HEK293 (cell line): ENCODE measurements around the gene PTPRH.

Experiments used
- CTCF ChIA-PET: fragments of 350-600 bp; formaldehyde crosslinking; extraction: SDS; loops from one replicate; lab custom pipeline; 2021; ENCODE audit warnings: antibody characterized with exemption; lab: Yijun Ruan, JAX
- POLR2A ChIA-PET: fragments of 300-600 bp; formaldehyde crosslinking; extraction: SDS; loops from one replicate; lab custom pipeline; 2020; ENCODE audit warnings: antibody characterized with exemption, inconsistent platforms; lab: Yijun Ruan, JAX
- H3K27ac ChIP-seq: fragments of 200-500 bp; sonication (Bioruptor generic); 2 replicates; pipeline ENCODE4 v1.5.1; 2014; ENCODE audit warnings: low read depth, low read length, control low read depth, inconsistent platforms; ENCODE audit errors: extremely low read depth
- H3K36me3 ChIP-seq, 2 experiments: fragments of 200-500 bp in 1 of 2; sonication (Bioruptor generic) in 1 of 2; 1 replicate in 1 of 2; 2 replicates in 1 of 2; pipeline ENCODE4 v1.5.1; 2014 to 2017; ENCODE audit warnings: inconsistent platforms in 2 of 2, low read length in 2 of 2; ENCODE audit not compliant: control insufficient read depth in 2 of 2, insufficient read depth in 1 of 2
- H3K4me1 ChIP-seq: fragments of 200-500 bp; sonication (Bioruptor generic); 2 replicates; pipeline ENCODE4 v1.5.1; 2014; ENCODE audit warnings: mild to moderate bottlenecking, low read length, inconsistent platforms; ENCODE audit not compliant: control insufficient read depth, insufficient read depth
- H3K4me3 ChIP-seq: 2 replicates; pipeline ENCODE4 v1.5.1; 2011; ENCODE audit warnings: low read depth, mild to moderate bottlenecking, control low read depth, low read length, moderate library complexity
- H3K9me3 ChIP-seq: fragments of 200-500 bp; sonication (Bioruptor generic); 2 replicates; pipeline ENCODE4 v1.5.1; 2014; ENCODE audit warnings: low read depth, low read length, inconsistent platforms; ENCODE audit not compliant: control insufficient read depth, insufficient read depth
- BCL11B ChIP-seq: fragments of 450-650 bp; formaldehyde crosslinking; IDR thresholded peaks from 2 replicates; pipeline ENCODE4 v1.5.1; 2016; ENCODE audit warnings: low read depth, missing biosample characterization, missing genetic modification characterization
- HIC1 ChIP-seq: fragments of 450-650 bp; formaldehyde crosslinking; IDR thresholded peaks from 2 replicates; pipeline ENCODE4 v1.5.1; 2016; ENCODE audit warnings: missing biosample characterization, missing genetic modification characterization
- HOXC10 ChIP-seq: sonication (generic); formaldehyde crosslinking; IDR thresholded peaks from 2 replicates; pipeline ENCODE4 v1.8.1; 2023; ENCODE audit warnings: mild to moderate bottlenecking, missing genetic modification reagents
- KLF1 ChIP-seq: fragments of 450-650 bp; formaldehyde crosslinking; IDR thresholded peaks from 2 replicates; pipeline ENCODE4 v1.5.1; 2016; ENCODE audit warnings: missing biosample characterization, missing genetic modification characterization
- KLF10 ChIP-seq: fragments of 450-650 bp; IDR thresholded peaks from 2 replicates; pipeline ENCODE4 v1.5.1; 2018; ENCODE audit warnings: missing biosample characterization, mild to moderate bottlenecking, missing genetic modification characterization
- PRDM4 ChIP-seq: fragments of 450-650 bp; formaldehyde crosslinking; IDR thresholded peaks from 2 replicates; pipeline ENCODE4 v1.5.1; 2017; ENCODE audit warnings: missing biosample characterization, missing genetic modification characterization
- ZBTB48 ChIP-seq: fragments of 450-650 bp; formaldehyde crosslinking; IDR thresholded peaks from 2 replicates; pipeline ENCODE4 v1.5.1; 2016; ENCODE audit warnings: missing biosample characterization, missing genetic modification characterization
- ZFP37 ChIP-seq: fragments of 450-650 bp; formaldehyde crosslinking; IDR thresholded peaks from 2 replicates; pipeline ENCODE4 v1.5.1; 2016; ENCODE audit warnings: missing biosample characterization, missing genetic modification characterization
- ZNF112 ChIP-seq: fragments of 450-650 bp; formaldehyde crosslinking; IDR thresholded peaks from 2 replicates; pipeline ENCODE4 v1.5.0; 2017; ENCODE audit warnings: missing biosample characterization, missing genetic modification characterization
- ZNF155 ChIP-seq: fragments of 450-650 bp; formaldehyde crosslinking; IDR thresholded peaks from 2 replicates; pipeline ENCODE4 v1.5.1; 2016; ENCODE audit warnings: missing biosample characterization, missing genetic modification characterization
- ZNF18 ChIP-seq: fragments of 450-650 bp; formaldehyde crosslinking; IDR thresholded peaks from 2 replicates; pipeline ENCODE4 v1.5.1; 2016; ENCODE audit warnings: missing biosample characterization, missing genetic modification characterization
- ZNF280C ChIP-seq: fragments of 450-650 bp; formaldehyde crosslinking; IDR thresholded peaks from 2 replicates; pipeline ENCODE4 v1.5.1; 2016; ENCODE audit warnings: missing biosample characterization, missing genetic modification characterization
- ZNF280D ChIP-seq: fragments of 450-650 bp; formaldehyde crosslinking; IDR thresholded peaks from 2 replicates; pipeline ENCODE4 v1.5.1; 2016; ENCODE audit warnings: missing biosample characterization, missing genetic modification characterization
- ZNF362 ChIP-seq: fragments of 450-650 bp; formaldehyde crosslinking; IDR thresholded peaks from 2 replicates; pipeline ENCODE4 v1.5.1; 2016; ENCODE audit warnings: missing biosample characterization, missing genetic modification characterization
- ZNF488 ChIP-seq: fragments of 450-650 bp; formaldehyde crosslinking; IDR thresholded peaks from 2 replicates; pipeline ENCODE4 v1.5.1; 2016; ENCODE audit warnings: missing biosample characterization, missing genetic modification characterization
- ZNF629 ChIP-seq: fragments of 450-650 bp; formaldehyde crosslinking; IDR thresholded peaks from 2 replicates; pipeline ENCODE4 v1.5.1; 2017; ENCODE audit warnings: missing biosample characterization, missing genetic modification characterization
- ZNF704 ChIP-seq: fragments of 450-650 bp; formaldehyde crosslinking; IDR thresholded peaks from 2 replicates; pipeline ENCODE4 v1.5.1; 2016; ENCODE audit warnings: missing biosample characterization, missing genetic modification characterization
- ZNF843 ChIP-seq: fragments of 450-650 bp; formaldehyde crosslinking; IDR thresholded peaks from 2 replicates; pipeline ENCODE4 v1.5.1; 2016; ENCODE audit warnings: missing biosample characterization, missing genetic modification characterization

PTPRH gene

GRCh38 chr19:55244004-55244680, 34.8 kb upstream of the PTPRH start:
- TF ChIP-seq BCL11B (tag by site-specific recombination) (no peak), ZNF843 (tag by site-specific recombination) (no peak), ZNF488 (tag by site-specific recombination) (no peak), KLF1 (tag by site-specific recombination) (no peak)
- TF ChIP-seq, all 188 proteins: peak for 0
- Histone ChIP-seq H3K4me1 (no peaks in the 10 kb centered on the region), H3K36me3 (peaks cover 32 to 87% of the 10 kb centered on the region in 2 experiments; a peak in 2 of 3 replicates), H3K27ac (no peak overlapping the region), H3K9me3 (no peaks in the 10 kb centered on the region), H3K4me3 (no peak overlapping the region)
- CTCF ChIA-PET = interaction anchor here (0.8 kb wide), 1 partner anchor 110 kb away, joined by 3 read pairs; no protein-coding TSS in a partner anchor
- POLR2A ChIA-PET = interaction anchor here (0.7 kb wide), 1 partner anchor 98 kb away, joined by 6 read pairs; no protein-coding TSS in a partner anchor

GRCh38 chr19:55242517-55242916, 33.2 kb upstream of the PTPRH start:
- H3K4me3 ChIP-seq = no peak overlapping the region
- H3K9me3 ChIP-seq = no peaks in the 10 kb centered on the region
- H3K4me1 ChIP-seq = no peaks in the 10 kb centered on the region
- peaks cover 41 to 94% of the 10 kb centered on the region in 2 experiments; a peak in 2 of 3 replicates for H3K36me3 ChIP-seq
- ChIA-PET POLR2A (interaction anchor here (1.3 kb wide), 1 partner anchor 17 kb away, joined by 3 read pairs; the partner anchor contains the start of gene PPP6R1), CTCF (no interaction called here)
- no peak overlapping the region for H3K27ac ChIP-seq
- TF ChIP-seq HOXC10 (CRISPR knock-in tag) (no peak), ZNF155 (no peak), ZNF362 (no peak), ZNF280C (tag by site-specific recombination) (no peak), ZNF280D (tag by site-specific recombination) (no peak), KLF10 (no peak), ZBTB48 (tag by site-specific recombination) (no peak), ZNF704 (tag by site-specific recombination) (no peak), PRDM4 (tag by site-specific recombination) (no peak), ZNF112 (tag by site-specific recombination) (no peak), KLF1 (tag by site-specific recombination) (no peak), ZNF18 (tag by site-specific recombination) (no peak), ZFP37 (tag by site-specific recombination) (no peak), ZNF629 (tag by site-specific recombination) (no peak), HIC1 (no peak)
